SK-N-SH treated with all-trans-retinoic acid at 6 μM for 48 hours (cell line): Measurements from ENCODE around the gene CIT.

ENCODE experiments used
- ATAC-seq: fragments of 200-7000 bp; cut with Tn5 transposase; 3 replicates; pipeline ENCODE4 v1.9.1; 2020; ENCODE audit warnings: mild to moderate bottlenecking, moderate library complexity
- ARNTL ChIP-seq: fragments of 450-650 bp; formaldehyde crosslinking; IDR thresholded peaks from 2 replicates; pipeline ENCODE4 v1.5.0; 2020; ENCODE audit warnings: low read depth, mild to moderate bottlenecking, moderate library complexity, borderline replicate concordance
- BACH2 ChIP-seq: fragments of 250-450 bp; sonication (Bioruptor Pico); IDR thresholded peaks from 2 replicates; pipeline ENCODE4 v1.9.0; 2021; ENCODE audit warnings: mild to moderate bottlenecking, borderline replicate concordance
- CSDC2 ChIP-seq: fragments of 250-450 bp; sonication (Bioruptor Pico); IDR thresholded peaks from 2 replicates; pipeline ENCODE4 v1.5.0; 2020; ENCODE audit warnings: mild to moderate bottlenecking, moderate library complexity
- ESRRG ChIP-seq: fragments of 250-450 bp; sonication (Bioruptor Pico); IDR thresholded peaks from 2 replicates; pipeline ENCODE4 v1.6.1; 2021; ENCODE audit warnings: mild to moderate bottlenecking
- ISL1 ChIP-seq: fragments of 250-450 bp; sonication (Bioruptor Pico); IDR thresholded peaks from 2 replicates; pipeline ENCODE4 v2.1.2; 2022; ENCODE audit warnings: mild to moderate bottlenecking, moderate library complexity
- OSR1 ChIP-seq: fragments of 250-450 bp; sonication (Bioruptor Pico); IDR thresholded peaks from 2 replicates; pipeline ENCODE4 v1.8.0; 2022; ENCODE audit warnings: moderate library complexity, mild to moderate bottlenecking, inconsistent platforms
- PATZ1 ChIP-seq: fragments of 250-450 bp; sonication (Bioruptor Pico); IDR thresholded peaks from 2 replicates; pipeline ENCODE4 v1.8.0; 2020; ENCODE audit warnings: mild to moderate bottlenecking, moderate library complexity, borderline replicate concordance
- POU6F1 ChIP-seq: fragments of 250-450 bp; sonication (Bioruptor Pico); IDR thresholded peaks from 2 replicates; pipeline ENCODE4 v1.8.0; 2021; ENCODE audit warnings: low read depth, mild to moderate bottlenecking, moderate library complexity, borderline replicate concordance
- PPARA ChIP-seq: fragments of 250-450 bp; sonication (Bioruptor Pico); IDR thresholded peaks from 2 replicates; pipeline ENCODE4 v1.5.0; 2020; ENCODE audit warnings: mild to moderate bottlenecking, borderline replicate concordance
- RARB ChIP-seq: fragments of 250-450 bp; sonication (Bioruptor Pico); IDR thresholded peaks from 2 replicates; pipeline ENCODE4 v1.8.0; 2021; ENCODE audit warnings: mild to moderate bottlenecking, moderate library complexity
- SNAI2 ChIP-seq: fragments of 250-450 bp; sonication (Bioruptor Pico); IDR thresholded peaks from 2 replicates; pipeline ENCODE4 v1.5.0; 2020; ENCODE audit warnings: mild to moderate bottlenecking, moderate library complexity
- TCF4 ChIP-seq: fragments of 250-450 bp; sonication (Bioruptor Pico); IDR thresholded peaks from 2 replicates; pipeline ENCODE4 v1.8.0; 2021; ENCODE audit warnings: mild to moderate bottlenecking, moderate library complexity, borderline replicate concordance
- TOX ChIP-seq: fragments of 250-450 bp; sonication (Bioruptor Pico); IDR thresholded peaks from 2 replicates; pipeline ENCODE4 v1.8.0; 2021; ENCODE audit warnings: mild to moderate bottlenecking, moderate library complexity, borderline replicate concordance
- TSHZ2 ChIP-seq: fragments of 250-450 bp; sonication (Bioruptor Pico); IDR thresholded peaks from 2 replicates; pipeline ENCODE4 v1.5.0; 2020; ENCODE audit warnings: mild to moderate bottlenecking, moderate library complexity
- ZC3H10 ChIP-seq: fragments of 250-450 bp; sonication (Bioruptor Pico); IDR thresholded peaks from 2 replicates; pipeline ENCODE4 v1.5.1; 2021; ENCODE audit warnings: mild to moderate bottlenecking, moderate library complexity
- ZFP30 ChIP-seq: fragments of 450-650 bp; formaldehyde crosslinking; IDR thresholded peaks from 2 replicates; pipeline ENCODE4 v1.5.0; 2022; ENCODE audit warnings: mild to moderate bottlenecking, moderate library complexity
- ZNF70 ChIP-seq: fragments of 450-650 bp; formaldehyde crosslinking; IDR thresholded peaks from 2 replicates; pipeline ENCODE4 v1.5.0; 2020; ENCODE audit warnings: mild to moderate bottlenecking, moderate library complexity
- ZNF8 ChIP-seq: fragments of 450-650 bp; formaldehyde crosslinking; IDR thresholded peaks from 2 replicates; pipeline ENCODE4 v1.5.0; 2020; ENCODE audit warnings: mild to moderate bottlenecking, moderate library complexity
- TF ChIP-seq, protein P1 (sequence below): fragments of 250-450 bp; sonication (Bioruptor Pico); IDR thresholded peaks from 2 replicates; pipeline ENCODE4 v1.5.1; 2020; ENCODE audit warnings: low read depth, mild to moderate bottlenecking, moderate library complexity

Gene CIT

GRCh38 chr12:119693511-119693910 lies 183.6 kb downstream of the CIT start:
- ATAC-seq: peak; percentile 35; the same call in 2 of the 3 replicates

DNA sequence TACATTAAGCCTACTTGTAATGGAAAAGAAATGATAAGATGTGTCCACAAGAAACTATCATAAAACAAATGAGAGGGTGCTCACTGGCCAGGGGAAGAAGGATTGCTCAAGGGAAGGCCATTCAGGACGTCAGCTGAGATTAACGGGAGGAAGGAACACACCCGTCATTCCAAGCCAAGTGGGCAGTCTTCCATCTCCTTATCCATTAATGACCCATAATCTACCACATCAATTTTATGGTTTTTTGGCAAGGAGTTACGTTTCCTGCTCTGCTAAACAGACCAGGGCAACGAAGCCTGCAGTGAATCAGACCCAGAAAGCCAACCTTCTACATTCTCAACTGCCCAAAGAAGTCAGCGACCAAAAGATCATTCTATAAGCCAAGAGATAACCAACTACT lies 184.1 kb downstream of the CIT start:
- ATAC-seq: peak; percentile 90
- TF ChIP-seq ISL1 (CRISPR knock-in tag) (peak; percentile 94), CSDC2 (CRISPR knock-in tag) (peak; percentile 69; the same call in 1 of the 2 replicates), PPARA (CRISPR knock-in tag) (no peak), ZNF8 (peak; percentile 35; the same call in 1 of the 2 replicates), TSHZ2 (CRISPR knock-in tag) (peak; percentile 59; the same call in 1 of the 2 replicates), TOX (peak; percentile 39; the same call in 1 of the 2 replicates), SNAI2 (no peak), ESRRG (CRISPR knock-in tag) (no peak)
- TF ChIP-seq, protein P1, sequence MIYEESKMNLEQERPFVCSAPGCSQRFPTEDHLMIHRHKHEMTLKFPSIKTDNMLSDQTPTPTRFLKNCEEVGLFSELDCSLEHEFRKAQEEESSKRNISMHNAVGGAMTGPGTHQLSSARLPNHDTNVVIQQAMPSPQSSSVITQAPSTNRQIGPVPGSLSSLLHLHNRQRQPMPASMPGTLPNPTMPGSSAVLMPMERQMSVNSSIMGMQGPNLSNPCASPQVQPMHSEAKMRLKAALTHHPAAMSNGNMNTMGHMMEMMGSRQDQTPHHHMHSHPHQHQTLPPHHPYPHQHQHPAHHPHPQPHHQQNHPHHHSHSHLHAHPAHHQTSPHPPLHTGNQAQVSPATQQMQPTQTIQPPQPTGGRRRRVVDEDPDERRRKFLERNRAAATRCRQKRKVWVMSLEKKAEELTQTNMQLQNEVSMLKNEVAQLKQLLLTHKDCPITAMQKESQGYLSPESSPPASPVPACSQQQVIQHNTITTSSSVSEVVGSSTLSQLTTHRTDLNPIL (CRISPR knock-in tag): 0 out of 2 replicates have a peak, but pooled peaks have one; percentile 46
- TF ChIP-seq, all 23 proteins: peak for 6

More at GRCh38 chr12:119693511-119693910, 183.6 kb downstream of the CIT start:
- TF ChIP-seq ZNF70 (CRISPR knock-in tag): peak; percentile 15; the same call in 1 of the 2 replicates
- no peak for TF ChIP-seq ZC3H10

DNA sequence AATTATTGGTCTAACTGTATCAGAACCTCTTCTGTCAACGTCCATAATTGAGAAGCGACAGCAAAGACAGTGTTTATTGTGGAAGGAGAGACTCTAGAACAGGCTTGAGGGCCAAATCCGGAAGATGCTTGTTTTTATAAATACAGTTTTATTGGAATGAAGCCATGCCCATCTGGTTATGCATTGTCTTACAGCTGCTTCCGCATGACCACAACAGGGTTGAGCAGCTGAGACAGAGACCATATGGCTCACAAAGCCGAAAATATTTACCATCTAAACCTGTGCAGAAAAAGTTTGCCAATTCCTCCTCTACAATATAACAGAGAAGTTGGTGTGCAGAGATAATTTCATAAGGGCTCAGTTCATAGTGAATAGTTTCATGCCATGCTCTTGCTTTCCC lies 184.7 kb downstream of the CIT start:
- ATAC-seq: peak; percentile 70
- TF ChIP-seq TCF4 (CRISPR knock-in tag): 0 out of 2 replicates have a peak, but pooled peaks have one; percentile 20
- TF ChIP-seq, protein P1 (CRISPR knock-in tag): no peak

DNA sequence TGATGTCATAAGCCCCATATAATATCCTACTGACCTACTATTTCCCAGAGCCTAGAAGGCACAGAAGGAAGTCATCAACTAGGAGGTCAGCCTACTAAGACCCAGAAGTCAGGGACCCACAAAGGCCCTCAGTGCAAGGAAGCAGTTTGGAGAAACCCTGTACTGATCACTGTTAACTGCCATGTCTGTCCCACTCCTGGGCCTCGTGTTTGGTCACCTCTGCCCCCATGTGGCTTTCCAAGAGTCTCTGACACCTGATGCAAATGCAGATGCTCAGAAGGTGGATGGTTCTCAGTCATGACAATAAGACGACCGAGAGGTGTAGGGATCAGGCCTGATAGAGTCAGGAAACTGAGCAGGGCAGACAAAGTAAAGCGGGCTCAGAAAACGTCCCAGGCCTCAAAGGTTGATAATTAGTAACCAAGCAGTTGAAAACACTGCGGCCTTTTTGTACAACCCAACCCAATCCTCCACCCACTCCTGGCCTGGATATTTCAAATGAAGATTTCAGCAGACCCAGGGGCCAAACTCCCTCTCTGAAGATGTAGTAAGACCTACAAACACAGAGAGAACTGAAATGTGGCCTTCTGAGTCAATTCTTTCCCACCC lies 185.8 kb downstream of the CIT start:
- no peak for ATAC-seq
- TF ChIP-seq ZFP30 (CRISPR knock-in tag): no peak
- no peak for TF ChIP-seq PATZ1 (CRISPR knock-in tag)
- TF ChIP-seq, all 23 proteins: peak for 0

DNA sequence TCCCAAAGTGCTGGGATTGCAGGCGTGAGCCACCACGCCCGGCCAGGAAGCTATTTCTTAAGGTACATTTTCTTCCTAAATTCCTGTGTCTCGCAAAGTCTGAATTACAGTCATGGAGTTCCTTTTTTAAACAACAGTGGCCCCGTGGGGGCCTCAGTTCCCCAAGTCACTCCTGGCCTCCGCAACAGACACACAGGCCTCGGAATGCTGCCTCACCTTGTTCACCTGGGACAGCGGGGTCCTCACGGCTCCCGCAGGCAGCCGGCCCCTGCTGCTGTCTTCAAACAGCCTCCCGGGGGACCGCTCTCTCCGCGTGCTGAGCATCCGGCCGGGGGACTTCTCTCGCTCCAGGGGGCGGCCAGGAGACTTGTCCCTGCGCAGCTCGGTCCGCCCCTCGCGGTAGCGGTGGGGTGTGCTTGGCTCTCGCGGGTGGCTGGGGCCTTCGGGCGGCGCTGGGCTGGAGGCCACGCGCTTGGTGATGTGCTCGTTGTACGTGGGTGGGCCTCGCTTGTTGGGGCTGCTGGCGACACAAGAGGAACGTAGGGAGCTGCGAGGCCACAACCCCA lies 187.1 kb downstream of the CIT start:
- ATAC-seq: no peak
- TF ChIP-seq RARB (CRISPR knock-in tag) (no peak), BACH2 (no peak), ISL1 (CRISPR knock-in tag) (no peak), OSR1 (no peak), TSHZ2 (CRISPR knock-in tag) (no peak), TOX (no peak), PATZ1 (CRISPR knock-in tag) (no peak), PPARA (CRISPR knock-in tag) (no peak), ARNTL (CRISPR knock-in tag) (no peak), SNAI2 (no peak), ZFP30 (CRISPR knock-in tag) (no peak), POU6F1 (CRISPR knock-in tag) (no peak)
